MM.1S (cell line): ENCODE data around the gene TNRC6C.

Experiments used
- CTCF ChIP-seq: fragments of 300-600 bp; sonication (generic); IDR thresholded peaks from 2 replicates; pipeline ENCODE4 v1.5.1; 2016; ENCODE audit warnings: antibody characterized with exemption, low read length, mixed read lengths
- EZH2phosphoT487 ChIP-seq: fragments of 300-600 bp; sonication (generic); IDR thresholded peaks from 2 replicates; pipeline ENCODE4 v1.6.1; 2018; ENCODE audit warnings: antibody characterized with exemption, low read length

GRCh38 chr17:77909816-77910215 is 48.7 kb upstream of the TNRC6C start:
- TF ChIP-seq EZH2phosphoT487 (no peak), CTCF (no peak)
